GM19193 (cell line): ENCODE measurements around the gene RDH8.

Experiments
- POLR2A ChIP-seq: IDR thresholded peaks from 4 replicates; pipeline ENCODE4 v1.6.1; 2011; ENCODE audit not compliant: insufficient read depth, insufficient read length; ENCODE audit errors: extremely low read depth

RDH8 gene

DNA sequence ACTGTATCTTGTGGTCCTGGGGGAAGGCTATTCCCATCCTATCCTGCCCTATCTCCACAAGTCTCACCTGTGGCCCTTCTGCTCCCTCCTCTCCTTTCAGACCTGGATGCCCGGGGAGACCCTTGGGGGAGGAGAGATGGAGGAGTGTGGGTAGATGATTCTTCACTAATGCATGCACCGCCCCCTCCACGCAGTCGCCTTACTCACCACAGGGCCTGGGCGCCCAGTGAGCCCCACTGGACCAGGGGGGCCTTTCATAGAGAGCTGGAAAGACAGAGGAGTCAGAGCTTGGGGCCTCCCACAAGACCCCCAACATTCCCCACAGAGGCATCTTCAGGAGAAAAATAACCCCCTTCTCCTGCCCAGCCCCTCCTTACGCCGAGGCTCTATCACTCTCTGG, 17.3 kb upstream of the RDH8 start:
- TF ChIP-seq POLR2A = no peak

DNA sequence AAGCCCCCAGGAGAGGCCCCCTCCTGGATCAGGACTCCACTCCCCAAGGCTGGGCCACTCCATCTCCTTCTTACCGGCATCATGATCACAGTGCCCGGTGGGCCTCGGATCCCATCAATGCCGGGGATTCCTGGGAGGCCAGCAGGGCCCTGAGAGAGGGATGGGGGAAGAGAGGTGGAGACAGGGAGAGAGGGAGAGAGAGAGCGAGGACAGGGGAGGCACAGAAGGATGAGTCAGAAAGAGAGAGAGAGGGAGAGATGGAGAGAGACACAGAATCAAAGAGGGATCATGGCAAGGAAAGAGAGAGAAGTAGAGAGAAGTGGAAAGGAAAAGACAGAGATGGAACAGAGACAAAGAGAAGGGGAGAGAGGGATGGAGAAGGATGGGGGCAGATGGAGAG, 16.7 kb upstream of the RDH8 start:
- TF ChIP-seq POLR2A = no peak

DNA sequence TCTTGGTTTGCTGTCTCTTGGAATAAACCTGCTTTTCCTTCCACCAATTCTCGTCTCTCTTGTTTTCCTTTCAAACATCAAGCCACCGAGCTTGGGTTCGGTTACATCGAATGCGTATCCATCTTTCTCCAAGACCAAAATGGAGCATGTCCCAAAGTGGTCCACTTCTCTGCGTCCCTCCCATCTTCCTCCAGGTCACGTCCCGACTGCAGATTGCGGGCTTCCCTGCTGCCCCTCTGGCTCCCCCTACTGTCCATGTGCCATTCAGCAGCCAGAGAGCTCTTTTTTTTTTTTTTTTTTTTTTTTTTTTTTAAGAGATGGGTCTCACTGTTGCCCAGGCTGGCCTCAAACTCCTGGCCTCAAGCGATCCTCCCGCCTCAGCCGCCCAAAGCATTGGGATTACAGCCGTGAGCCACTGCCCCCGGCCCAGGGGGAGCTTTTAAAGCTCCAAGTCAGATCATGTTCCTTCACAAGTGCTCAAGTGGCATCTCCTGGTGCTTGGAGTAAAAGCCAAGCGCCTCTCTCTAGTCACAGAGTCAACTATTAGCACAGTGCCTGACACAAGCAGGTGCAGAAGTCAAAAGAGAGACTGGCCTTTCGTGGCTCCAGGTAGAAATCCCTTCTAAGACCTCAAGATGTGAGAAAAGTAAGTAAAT, 13.0 kb upstream of the RDH8 start:
- no peak for TF ChIP-seq POLR2A

DNA sequence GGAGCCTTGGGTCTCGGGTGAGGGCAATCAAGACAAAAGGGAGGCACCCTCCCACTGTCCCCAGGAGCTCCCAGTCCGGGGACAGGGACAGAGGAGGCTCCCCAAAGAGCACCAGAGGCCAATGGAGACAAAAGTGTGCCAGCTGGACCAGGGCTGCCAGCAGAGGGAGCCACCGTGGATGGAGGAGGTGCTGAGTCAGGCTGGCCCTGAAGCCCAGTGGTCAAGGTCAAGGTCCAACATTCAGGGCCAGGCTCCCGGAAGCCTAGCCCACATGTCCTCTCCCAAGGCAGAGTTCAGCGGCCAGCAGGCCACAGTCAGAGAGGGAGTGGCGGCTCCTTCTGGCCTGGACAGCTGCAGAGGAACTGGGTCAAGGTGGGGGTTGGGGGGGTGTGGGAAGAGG, 11.4 kb upstream of the RDH8 start:
- TF ChIP-seq POLR2A = no peak

DNA sequence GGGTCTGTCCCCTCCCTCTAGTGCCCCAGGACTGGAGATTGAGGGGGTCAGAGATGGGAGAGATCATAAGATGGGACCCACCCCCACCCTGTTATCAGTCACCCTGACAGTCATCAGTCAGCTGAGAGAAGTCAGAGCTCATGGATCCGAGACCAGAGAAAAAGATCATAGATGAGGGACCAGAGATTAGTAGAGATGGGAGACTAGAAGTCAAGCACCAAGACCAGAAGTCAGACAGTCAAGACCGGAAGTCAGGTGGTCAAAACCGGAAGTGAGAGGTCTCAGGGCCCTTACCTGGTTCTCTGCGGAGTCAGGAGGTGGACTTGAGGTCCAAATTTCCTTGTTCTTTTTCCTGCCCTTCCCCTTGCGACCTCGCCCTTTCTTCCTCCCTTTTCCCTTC, 10.0 kb upstream of the RDH8 start:
- TF ChIP-seq POLR2A = no peak

DNA sequence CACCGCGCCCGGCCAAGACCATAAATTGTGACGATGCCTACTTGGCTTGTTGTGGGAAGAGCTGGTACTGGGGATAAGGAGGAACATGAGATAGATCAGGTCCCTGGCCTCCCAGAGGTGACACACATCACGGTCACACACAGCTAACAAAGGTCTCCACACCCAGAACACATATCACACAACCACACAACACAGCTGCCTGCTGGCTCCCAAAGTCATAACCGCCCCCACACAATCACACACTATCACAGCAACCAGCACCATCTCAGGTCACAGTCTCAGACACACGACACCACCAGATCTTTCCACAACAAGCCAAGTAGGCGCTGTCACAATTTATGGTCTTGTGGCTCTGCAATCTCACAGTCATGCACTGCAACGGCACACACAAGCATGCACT, 8.7 kb upstream of the RDH8 start:
- TF ChIP-seq POLR2A = no peak

DNA sequence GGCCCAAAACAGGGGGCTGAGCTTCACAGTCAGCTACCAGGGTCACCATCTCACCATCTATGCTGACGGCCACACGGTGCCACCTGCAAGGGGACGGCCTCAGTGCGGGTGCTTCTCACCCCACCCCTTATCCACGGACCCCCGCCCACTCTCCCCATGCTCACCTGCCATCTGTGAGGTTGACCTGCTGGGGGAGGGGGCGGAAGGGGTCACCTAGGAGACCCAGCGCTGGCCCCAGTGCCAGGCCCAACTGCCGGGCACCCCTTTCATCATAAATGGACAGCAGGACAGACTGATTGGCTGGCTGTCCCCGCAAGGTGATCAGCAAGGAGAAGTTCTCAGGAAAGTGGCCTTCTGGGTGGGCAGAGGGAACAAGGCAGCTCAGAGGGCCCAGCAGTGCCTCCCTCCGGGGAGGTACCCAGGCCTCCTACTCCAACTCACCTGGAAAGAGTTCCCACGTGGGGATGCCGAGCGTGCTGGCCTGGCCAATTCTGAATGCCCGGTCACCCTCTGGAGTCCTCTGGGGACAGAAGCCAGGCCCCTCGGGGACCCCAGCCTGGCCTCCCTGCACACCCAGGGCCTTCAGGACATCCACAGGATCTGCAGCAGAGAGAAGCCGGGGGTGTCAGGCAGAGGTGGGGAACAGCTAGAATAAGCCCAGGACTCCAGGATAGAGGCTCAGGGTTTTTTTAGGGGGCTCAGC, 7.5 kb upstream of the RDH8 start:
- TF ChIP-seq POLR2A = no peak

DNA sequence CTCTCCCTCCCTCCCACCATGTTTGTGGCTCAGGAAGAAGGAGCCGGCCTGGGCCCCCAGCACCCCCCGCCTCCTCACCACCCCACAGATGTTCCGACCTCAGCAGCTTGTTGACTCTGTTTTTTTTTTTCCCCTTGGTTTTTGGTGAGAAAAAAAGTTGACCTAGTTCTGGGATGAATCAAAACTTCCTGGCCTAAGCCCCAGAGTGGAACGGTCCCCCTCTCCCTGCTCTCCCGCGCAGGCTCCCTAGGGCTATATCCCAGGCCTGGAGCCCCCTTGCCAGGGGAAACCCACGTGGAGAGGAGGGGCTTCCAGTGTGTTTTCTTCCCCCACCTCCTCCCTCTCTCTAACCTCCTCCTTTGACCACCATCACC, 7.0 kb upstream of the RDH8 start:
- no peak for TF ChIP-seq POLR2A

DNA sequence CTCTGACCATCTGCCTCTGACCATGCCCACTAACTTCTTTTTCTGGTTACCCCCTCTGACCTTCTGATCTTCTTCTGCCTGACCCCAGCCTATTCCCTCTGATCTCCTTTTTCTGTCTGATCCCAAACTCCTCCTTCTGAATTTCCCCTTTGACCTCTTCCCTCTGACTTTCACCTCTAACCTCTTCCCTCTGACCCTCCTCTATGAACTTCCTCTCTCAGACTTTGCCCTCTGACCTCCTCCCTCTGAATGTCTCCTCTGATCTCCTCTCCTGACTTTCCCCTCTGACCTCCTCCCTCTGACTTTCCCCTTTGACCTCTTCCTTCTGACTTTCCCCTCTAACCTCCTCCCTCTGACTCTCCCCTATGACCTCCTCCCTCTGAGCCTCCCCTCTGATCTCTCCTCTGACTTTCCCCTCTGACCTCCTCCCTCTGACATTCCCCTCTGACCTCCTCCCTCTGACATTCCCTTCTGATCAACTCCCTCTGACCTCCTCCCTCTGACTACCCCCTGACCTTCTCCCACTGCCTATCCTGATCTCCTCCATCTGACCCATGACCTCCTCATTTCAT, 6.4 kb upstream of the RDH8 start:
- no peak for TF ChIP-seq POLR2A

DNA sequence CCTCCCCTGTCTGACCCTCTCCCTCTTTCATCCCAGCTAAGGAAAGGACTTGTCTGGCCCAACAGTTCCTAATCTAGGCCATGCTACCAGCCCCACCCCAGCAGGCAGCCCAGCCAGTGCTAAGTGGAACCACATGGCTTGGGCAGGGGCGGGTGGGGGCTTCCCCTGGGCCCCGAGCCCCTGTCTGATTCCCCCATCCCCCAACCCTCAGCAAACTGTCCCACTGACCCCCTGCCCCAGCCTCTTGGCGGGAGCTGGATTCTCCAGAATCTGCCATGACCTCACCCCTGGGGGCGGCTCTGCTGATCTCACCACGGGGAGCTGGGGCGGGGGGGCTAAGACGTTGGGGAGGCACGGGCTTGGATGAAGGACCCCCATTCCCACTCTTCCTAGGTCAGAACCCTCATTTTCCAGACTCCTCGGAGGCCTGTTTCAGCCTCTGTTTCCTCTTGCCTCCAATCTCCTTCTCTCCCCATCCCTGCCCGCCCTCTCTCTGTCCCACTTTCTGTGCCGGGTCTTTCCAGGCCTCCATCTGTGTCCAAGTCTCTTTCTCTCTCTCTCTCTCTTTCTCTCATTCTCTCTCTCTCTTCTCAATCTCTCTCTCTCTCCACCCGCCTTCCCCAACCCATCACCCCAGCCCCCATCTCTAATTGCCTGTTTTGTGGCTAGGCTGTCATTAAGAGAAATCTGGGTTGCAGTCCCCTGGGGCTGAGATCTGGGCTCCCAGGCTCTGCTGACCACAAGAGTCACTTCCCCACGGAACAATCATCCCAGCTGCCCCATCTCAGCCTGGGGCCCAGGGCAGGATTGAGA, 5.7 kb upstream of the RDH8 start:
- no peak for TF ChIP-seq POLR2A

DNA sequence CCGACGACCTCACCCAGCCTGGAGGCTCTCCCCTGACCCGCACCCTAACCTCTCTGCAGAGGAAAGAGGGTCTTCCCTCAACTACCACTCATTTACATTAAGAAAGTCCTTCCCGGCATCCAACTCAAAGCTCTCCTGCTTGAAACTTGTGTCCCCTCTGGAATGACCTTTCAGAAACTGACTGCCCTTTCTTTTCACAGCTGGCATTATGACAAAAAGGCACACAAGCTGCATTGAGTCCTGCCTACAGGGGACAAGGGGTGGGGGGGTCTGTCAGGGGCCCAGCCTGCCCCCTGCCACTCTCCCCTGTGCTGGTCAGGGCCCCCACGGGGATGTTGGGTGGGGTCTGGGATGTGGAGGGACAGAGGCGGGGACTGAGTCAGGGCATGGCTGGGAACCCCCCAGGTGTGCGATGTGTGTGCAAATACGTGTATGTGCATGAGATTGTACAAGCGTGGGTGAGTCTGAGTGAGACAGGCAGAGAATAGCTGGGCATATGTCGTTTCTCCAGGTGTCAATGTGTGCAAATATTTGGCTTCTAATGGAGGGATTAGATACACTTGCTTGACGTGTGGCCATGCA, 5.0 kb upstream of the RDH8 start:
- TF ChIP-seq POLR2A = no peak

DNA sequence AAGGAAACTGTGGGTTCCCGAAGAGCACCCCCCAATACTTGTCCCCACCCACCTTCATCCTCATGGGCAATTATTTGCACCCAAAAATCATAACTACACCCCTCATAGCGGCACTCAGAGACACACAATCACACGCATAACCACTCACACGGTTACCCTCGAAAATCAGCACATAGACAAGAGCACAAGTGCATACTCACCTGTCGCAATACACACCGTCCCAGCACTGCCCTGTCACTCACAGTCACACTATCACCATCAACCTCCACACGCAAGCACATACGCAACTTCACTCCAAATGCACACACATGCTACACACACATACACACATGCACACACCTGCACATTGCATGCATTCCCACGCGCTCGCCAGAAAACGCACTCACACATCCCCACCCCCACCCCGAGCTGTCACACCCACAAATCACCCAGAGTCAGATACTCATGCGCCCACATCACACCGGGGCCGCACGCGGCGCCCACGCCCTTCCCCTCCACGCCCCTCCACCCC, 3.5 kb upstream of the RDH8 start:
- no peak for TF ChIP-seq POLR2A

DNA sequence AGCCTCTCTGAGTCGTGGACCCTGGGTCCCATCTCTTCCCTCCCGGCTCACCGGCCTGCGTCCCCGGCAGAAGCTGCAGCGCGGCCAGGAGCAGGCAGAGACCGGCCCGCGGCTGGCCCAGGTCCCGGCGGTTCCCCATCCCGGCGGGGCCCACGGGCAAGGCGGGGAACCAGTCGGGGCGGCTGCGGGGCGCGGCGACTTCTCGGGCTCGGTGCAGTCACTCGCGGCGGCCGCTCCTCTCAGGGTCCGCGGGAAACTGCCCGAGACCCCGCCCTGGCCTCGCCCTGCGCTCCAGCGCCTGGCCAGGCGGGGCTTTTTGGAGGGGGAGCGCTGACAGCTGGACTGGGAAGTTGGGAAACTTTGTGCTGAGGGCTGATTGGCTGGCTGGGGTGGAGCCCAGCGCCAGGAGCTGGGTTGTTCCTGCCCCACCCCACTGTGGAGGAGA, 3.0 kb upstream of the RDH8 start, which contains the start of gene COL5A3:
Gene COL5A3, minus strand, starts transcription at position 258 of the 445 bp plus-strand sequence. Its CDS starts 119 bp downstream, at position 139.
- TF ChIP-seq POLR2A = no peak

DNA sequence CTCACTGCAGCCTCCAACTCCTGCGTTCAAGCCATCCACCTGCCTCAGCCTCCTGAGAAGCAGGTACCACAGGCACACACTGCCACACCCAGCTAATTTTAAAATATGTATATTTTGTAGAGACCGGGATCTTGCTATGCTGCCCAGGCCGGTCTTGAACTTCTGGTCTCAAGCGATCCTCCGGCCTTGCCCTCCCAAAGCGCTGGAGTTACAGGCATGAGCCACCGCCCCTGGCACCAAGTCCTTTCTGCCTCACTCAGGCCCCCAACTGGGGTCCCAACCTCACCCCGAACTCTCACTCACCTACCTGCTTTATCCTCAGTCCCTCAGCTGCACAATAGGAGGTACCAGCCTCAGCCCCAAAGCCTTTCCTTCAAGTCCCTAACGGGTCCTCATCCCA, 2.3 kb upstream of the RDH8 start:
- no peak for TF ChIP-seq POLR2A

DNA sequence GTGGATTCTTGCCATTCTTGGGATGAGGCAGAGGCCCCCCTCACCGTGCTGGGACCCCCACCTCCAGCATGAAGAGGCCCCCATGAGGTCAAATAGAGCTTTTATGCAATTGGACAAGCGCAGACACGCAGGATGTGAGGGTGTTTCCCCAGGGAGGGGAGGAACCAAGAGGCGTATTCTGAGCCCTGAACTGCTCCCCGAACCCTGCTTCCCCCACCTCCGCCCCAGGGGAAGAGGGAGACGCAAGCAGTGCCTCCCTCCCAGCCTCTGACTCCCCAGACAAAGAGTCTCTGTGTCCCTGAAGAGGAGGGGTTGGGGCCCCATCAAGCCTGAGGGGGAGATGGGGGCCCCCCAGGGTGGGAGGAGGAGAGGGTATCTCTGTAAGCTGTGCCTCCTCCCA, 1.3 kb upstream of the RDH8 start:
- no peak for TF ChIP-seq POLR2A
